Parathyroid adenoma (tissue), 2 donors: ENCODE results near the gene TACC3.
"Not testable (repeated sequence)": the region's sequence is repeated elsewhere in the genome, so short reads cannot be mapped to it uniquely, and the experiment has no call there.

ENCODE experiments used
- H2AFZ ChIP-seq: fragments of 300-600 bp; sonication (generic); one replicate; pipeline ENCODE4 v1.7.0; 2017; ENCODE audit warnings: antibody characterized with exemption, mild to moderate bottlenecking
- H3K27ac ChIP-seq: fragments of 300-600 bp; sonication (generic); one replicate; pipeline ENCODE4 v1.7.0; 2017
- H3K27me3 ChIP-seq: fragments of 300-600 bp; sonication (generic); one replicate; pipeline ENCODE4 v1.7.0; 2017; ENCODE audit warnings: low read length; ENCODE audit not compliant: control insufficient read depth, insufficient read depth
- H3K36me3 ChIP-seq: fragments of 300-600 bp; sonication (generic); one replicate; pipeline ENCODE4 v1.7.0; 2017; ENCODE audit warnings: low read length; ENCODE audit not compliant: control insufficient read depth, insufficient read depth
- H3K4me1 ChIP-seq: fragments of 300-600 bp; sonication (generic); one replicate; pipeline ENCODE4 v1.7.0; 2017; ENCODE audit warnings: control low read depth
- H3K4me2 ChIP-seq: fragments of 300-600 bp; sonication (generic); one replicate; pipeline ENCODE4 v1.7.0; 2017; ENCODE audit warnings: low read length
- H3K4me3 ChIP-seq: fragments of 300-600 bp; sonication (generic); one replicate; pipeline ENCODE4 v1.7.0; 2017; ENCODE audit warnings: low read depth, low read length
- H3K79me2 ChIP-seq: fragments of 300-600 bp; sonication (generic); one replicate; pipeline ENCODE4 v1.7.0; 2017; ENCODE audit warnings: control low read depth
- H3K9ac ChIP-seq: fragments of 300-600 bp; sonication (generic); one replicate; pipeline ENCODE4 v1.7.0; 2017; ENCODE audit warnings: mild to moderate bottlenecking
- H3K9me3 ChIP-seq: fragments of 300-600 bp; sonication (generic); one replicate; pipeline ENCODE4 v1.7.0; 2017; ENCODE audit warnings: low read length; ENCODE audit not compliant: control insufficient read depth
- CTCF ChIP-seq: fragments of 300-600 bp; sonication (generic); IDR thresholded peaks from one replicate; pipeline ENCODE4 v1.7.0; 2017; ENCODE audit warnings: antibody characterized with exemption, mild to moderate bottlenecking
- donor health status: primary hyperparathyroidism.

Gene TACC3

DNA sequence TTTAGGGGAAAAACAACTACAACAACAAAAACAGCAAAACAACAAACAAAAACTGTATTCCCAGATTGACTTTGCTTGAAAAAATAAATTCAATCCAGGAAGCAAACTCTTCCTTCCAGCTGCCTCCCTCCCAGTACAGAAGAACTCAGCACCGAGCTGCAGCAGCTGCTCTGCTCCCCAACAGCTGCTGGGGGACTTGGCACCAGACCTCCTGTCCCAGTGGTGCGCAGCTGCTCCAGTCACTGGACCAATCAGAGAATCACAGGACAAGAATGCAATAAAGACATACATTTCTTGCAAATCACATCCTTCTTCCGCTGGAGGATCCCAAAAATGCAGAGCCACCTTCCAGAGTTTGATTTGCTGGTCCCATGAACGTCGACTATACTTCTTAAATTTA, 25.4 kb upstream of the TACC3 start:
- no peaks in the 10 kb centered on the region for H3K36me3 ChIP-seq
- H3K79me2 ChIP-seq, result peaks cover 2% of the 10 kb centered on the region
- TF ChIP-seq CTCF, result no peak
- H2AFZ ChIP-seq, result no peak overlapping the region
- H3K9ac ChIP-seq, result no peak overlapping the region
- no peak overlapping the region for H3K27ac ChIP-seq
- H3K9me3 ChIP-seq, result no peaks in the 10 kb centered on the region
- H3K4me3 ChIP-seq, result no peak overlapping the region
- H3K4me1 ChIP-seq, result no peaks in the 10 kb centered on the region
- no peak overlapping the region for H3K4me2 ChIP-seq
- H3K27me3 ChIP-seq, result no peaks in the 10 kb centered on the region

DNA sequence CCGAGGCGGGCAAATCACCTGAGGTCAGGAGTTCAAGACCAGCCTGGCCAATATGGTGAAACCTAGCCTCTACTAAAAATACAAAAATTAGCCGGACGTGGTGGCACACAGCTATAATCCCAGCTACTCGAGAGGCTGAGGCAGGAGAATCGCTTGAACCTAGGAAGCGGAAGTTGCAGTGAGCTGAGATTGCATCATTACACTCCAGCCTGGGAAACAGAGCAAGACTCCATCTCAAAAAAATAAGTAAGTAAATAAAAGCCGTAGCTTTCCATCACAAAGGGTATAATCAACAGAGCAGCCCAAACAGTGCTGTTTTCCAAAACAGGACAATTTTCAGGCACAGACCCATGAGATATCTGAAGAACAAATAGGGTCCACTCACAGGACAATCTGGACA, 19.6 kb upstream of the TACC3 start:
- H2AFZ ChIP-seq, H3K4me2 ChIP-seq, H3K4me1 ChIP-seq, H3K36me3 ChIP-seq, H3K4me3 ChIP-seq, H3K27ac ChIP-seq, H3K9ac ChIP-seq, H3K27me3 ChIP-seq, H3K9me3 ChIP-seq: not testable (repeated sequence)
- H3K79me2 ChIP-seq, result peaks cover 24% of the 10 kb centered on the region

- H3K36me3 ChIP-seq, result no peaks in the 10 kb centered on the region
These were observed 17.5 kb upstream of the TACC3 start for GRCh38 chr4:1703867-1704266.

DNA sequence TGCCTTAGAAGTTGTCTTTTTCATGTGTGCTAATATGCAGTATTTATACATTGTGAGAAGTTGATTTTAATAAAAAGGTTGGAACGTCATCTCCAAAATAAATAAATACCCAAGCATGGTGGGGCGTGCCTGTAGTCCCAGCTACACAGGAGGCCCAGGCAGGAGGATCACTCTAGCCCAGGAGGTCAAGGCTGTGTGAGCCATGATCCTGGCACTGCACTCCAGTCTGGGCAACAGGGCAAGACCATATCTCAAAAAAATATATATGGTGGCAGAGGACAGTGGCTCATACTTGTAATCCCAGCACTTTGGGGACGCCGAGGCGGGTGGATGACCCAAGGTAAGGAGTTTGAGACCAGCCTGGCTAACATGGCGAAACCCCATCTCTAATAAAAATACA, 15.6 kb upstream of the TACC3 start:
- Histone ChIP-seq H3K9me3 (no peaks in the 10 kb centered on the region), H3K36me3 (no peaks in the 10 kb centered on the region)
- no peak for TF ChIP-seq CTCF

More at GRCh38 chr4:1703867-1704266, 17.5 kb upstream of the TACC3 start:
- no peak overlapping the region for H3K27ac ChIP-seq
- H3K9me3 ChIP-seq, result no peaks in the 10 kb centered on the region
- H3K9ac ChIP-seq, result no peak overlapping the region
- H2AFZ ChIP-seq, result no peak overlapping the region
- no peaks in the 10 kb centered on the region for H3K4me1 ChIP-seq
- no peak for TF ChIP-seq CTCF
- H3K79me2 ChIP-seq, result peaks cover 24% of the 10 kb centered on the region
- no peak overlapping the region for H3K4me2 ChIP-seq
- no peak overlapping the region for H3K4me3 ChIP-seq
- no peaks in the 10 kb centered on the region for H3K27me3 ChIP-seq

GRCh38 chr4:1706358-1706757, 15.0 kb upstream of the TACC3 start:
- TF ChIP-seq CTCF, result no peak
- Histone ChIP-seq H3K79me2 (peaks cover 28% of the 10 kb centered on the region), H3K36me3 (no peaks in the 10 kb centered on the region), H3K4me3 (no peak overlapping the region), H2AFZ (no peak overlapping the region), H3K9ac (no peak overlapping the region), H3K4me1 (no peaks in the 10 kb centered on the region), H3K27ac (no peak overlapping the region), H3K9me3 (no peaks in the 10 kb centered on the region), H3K27me3 (no peaks in the 10 kb centered on the region), H3K4me2 (no peak overlapping the region)

More for the DNA sequence above, 15.6 kb upstream of the TACC3 start:
- Histone ChIP-seq H3K4me2 (no peak overlapping the region), H3K4me1 (no peaks in the 10 kb centered on the region), H2AFZ (no peak overlapping the region), H3K79me2 (peaks cover 32% of the 10 kb centered on the region), H3K27ac (no peak overlapping the region), H3K4me3 (no peak overlapping the region), H3K9ac (no peak overlapping the region), H3K27me3 (no peaks in the 10 kb centered on the region)
